ENCODE data around the gene ACAD10.

ACAD10 gene

DNA sequence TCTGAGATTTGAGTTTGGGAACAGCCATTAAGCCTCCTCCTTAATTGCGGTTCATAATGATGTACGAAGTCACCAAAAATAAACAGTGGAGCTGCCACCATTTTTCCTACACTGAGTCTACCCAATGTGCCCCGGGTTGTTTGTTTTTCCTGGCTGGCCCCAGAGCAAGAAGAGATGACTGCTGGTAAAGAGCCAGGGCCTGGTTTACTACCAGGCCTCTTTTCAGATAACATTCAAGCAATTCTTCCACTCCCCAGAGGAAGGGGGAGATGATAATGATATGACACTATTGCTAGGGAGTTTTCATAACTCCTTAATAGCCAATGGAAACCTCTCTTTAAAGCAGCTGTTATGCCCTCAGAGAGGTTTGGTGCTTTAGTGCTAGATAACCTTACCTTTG lies 42.4 kb upstream of the ACAD10 start (continued):
- TF ChIP-seq ZNF2 (tag by site-specific recombination; IDR thresholded peaks at IDR 0.05) (no peak), ZNF626 (tag by site-specific recombination; IDR thresholded peaks at IDR 0.05) (no peak), ZNF501 (tag by site-specific recombination; IDR thresholded peaks at IDR 0.05) (no peak), BCL11A (tag by site-specific recombination; IDR thresholded peaks at IDR 0.05; ENCODE audit: low read depth) (no peak), ZNF169 (tag by site-specific recombination; IDR thresholded peaks at IDR 0.05) (no peak), ZNF76 (tag by site-specific recombination; IDR thresholded peaks at IDR 0.05; ENCODE audit: borderline replicate concordance, low read depth) (peak; percentile 71; the same call in 1 of the 2 replicates), ZNF366 (tag by site-specific recombination; conservative IDR thresholded peaks at IDR 0.05) (no peak), SP3 (tag by site-specific recombination; IDR thresholded peaks at IDR 0.05) (no peak), MEIS1 (CRISPR knock-in tag; IDR thresholded peaks at IDR 0.05; ENCODE audit: borderline replicate concordance) (no peak), ZNF555 (tag by site-specific recombination; conservative IDR thresholded peaks at IDR 0.05) (no peak), ZNF664 (tag by site-specific recombination; IDR thresholded peaks at IDR 0.05) (no peak), KLF9 (tag by site-specific recombination; IDR thresholded peaks at IDR 0.05; ENCODE audit: low read depth) (no peak), ZNF544 (tag by site-specific recombination; IDR thresholded peaks at IDR 0.05) (no peak), KLF10 (tag by site-specific recombination; IDR thresholded peaks at IDR 0.05) (no peak), ZNF350 (tag by site-specific recombination; IDR thresholded peaks at IDR 0.05) (no peak), HOXC10 (CRISPR knock-in tag; IDR thresholded peaks at IDR 0.05) (no peak), ZNF658 (tag by site-specific recombination; IDR thresholded peaks at IDR 0.05) (no peak)
- TF ChIP-seq, protein P1, sequence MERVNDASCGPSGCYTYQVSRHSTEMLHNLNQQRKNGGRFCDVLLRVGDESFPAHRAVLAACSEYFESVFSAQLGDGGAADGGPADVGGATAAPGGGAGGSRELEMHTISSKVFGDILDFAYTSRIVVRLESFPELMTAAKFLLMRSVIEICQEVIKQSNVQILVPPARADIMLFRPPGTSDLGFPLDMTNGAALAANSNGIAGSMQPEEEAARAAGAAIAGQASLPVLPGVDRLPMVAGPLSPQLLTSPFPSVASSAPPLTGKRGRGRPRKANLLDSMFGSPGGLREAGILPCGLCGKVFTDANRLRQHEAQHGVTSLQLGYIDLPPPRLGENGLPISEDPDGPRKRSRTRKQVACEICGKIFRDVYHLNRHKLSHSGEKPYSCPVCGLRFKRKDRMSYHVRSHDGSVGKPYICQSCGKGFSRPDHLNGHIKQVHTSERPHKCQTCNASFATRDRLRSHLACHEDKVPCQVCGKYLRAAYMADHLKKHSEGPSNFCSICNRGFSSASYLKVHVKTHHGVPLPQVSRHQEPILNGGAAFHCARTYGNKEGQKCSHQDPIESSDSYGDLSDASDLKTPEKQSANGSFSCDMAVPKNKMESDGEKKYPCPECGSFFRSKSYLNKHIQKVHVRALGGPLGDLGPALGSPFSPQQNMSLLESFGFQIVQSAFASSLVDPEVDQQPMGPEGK (tag by site-specific recombination; IDR thresholded peaks at IDR 0.05), result peak; percentile 45; the same call in 1 of the 2 replicates
- TF ChIP-seq, protein P2, sequence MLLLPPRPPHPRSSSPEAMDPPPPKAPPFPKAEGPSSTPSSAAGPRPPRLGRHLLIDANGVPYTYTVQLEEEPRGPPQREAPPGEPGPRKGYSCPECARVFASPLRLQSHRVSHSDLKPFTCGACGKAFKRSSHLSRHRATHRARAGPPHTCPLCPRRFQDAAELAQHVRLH (tag by site-specific recombination; IDR thresholded peaks at IDR 0.05), result peak; percentile 72; the same call in 1 of the 2 replicates
- TF ChIP-seq, protein P3, sequence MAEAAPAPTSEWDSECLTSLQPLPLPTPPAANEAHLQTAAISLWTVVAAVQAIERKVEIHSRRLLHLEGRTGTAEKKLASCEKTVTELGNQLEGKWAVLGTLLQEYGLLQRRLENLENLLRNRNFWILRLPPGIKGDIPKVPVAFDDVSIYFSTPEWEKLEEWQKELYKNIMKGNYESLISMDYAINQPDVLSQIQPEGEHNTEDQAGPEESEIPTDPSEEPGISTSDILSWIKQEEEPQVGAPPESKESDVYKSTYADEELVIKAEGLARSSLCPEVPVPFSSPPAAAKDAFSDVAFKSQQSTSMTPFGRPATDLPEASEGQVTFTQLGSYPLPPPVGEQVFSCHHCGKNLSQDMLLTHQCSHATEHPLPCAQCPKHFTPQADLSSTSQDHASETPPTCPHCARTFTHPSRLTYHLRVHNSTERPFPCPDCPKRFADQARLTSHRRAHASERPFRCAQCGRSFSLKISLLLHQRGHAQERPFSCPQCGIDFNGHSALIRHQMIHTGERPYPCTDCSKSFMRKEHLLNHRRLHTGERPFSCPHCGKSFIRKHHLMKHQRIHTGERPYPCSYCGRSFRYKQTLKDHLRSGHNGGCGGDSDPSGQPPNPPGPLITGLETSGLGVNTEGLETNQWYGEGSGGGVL (tag by site-specific recombination; IDR thresholded peaks at IDR 0.05), result 0 out of 2 replicates have a peak, but pooled peaks have one; percentile 25
- TF ChIP-seq, protein P4, sequence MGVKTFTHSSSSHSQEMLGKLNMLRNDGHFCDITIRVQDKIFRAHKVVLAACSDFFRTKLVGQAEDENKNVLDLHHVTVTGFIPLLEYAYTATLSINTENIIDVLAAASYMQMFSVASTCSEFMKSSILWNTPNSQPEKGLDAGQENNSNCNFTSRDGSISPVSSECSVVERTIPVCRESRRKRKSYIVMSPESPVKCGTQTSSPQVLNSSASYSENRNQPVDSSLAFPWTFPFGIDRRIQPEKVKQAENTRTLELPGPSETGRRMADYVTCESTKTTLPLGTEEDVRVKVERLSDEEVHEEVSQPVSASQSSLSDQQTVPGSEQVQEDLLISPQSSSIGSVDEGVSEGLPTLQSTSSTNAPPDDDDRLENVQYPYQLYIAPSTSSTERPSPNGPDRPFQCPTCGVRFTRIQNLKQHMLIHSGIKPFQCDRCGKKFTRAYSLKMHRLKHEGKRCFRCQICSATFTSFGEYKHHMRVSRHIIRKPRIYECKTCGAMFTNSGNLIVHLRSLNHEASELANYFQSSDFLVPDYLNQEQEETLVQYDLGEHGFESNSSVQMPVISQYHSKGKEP (tag by site-specific recombination; IDR thresholded peaks at IDR 0.05), result peak; percentile 25; the same call in 1 of the 2 replicates

DNA sequence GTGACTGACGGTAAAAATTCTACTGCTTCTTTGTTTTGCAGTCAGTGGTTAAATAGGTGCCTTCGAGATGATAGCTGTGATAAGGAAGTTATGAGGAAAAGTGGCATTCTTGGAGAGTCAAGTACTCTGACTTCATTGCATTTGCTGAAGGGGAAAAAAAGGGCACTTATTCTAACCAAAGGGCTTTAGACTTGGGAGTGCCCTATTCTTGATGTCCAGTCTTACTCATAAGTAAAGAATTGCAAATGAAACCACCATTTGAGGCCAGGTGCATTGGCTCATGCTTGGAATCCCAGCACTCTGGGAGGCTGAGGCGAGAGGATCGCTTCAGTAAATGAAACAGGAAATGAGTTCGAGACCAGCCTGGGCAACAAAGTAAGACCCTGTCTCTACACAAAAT lies 40.4 kb upstream of the ACAD10 start:
- POLR2A ChIA-PET, result no interaction called here
- no peak for TF ChIP-seq ZNF596 (tag by site-specific recombination; IDR thresholded peaks at IDR 0.05)
- no peak for TF ChIP-seq ZBTB1 (tag by site-specific recombination; IDR thresholded peaks at IDR 0.05)
- TF ChIP-seq SCRT1 (tag by site-specific recombination; IDR thresholded peaks at IDR 0.05; ENCODE audit: borderline replicate concordance), result no peak
- TF ChIP-seq ZNF529 (tag by site-specific recombination; IDR thresholded peaks at IDR 0.05; ENCODE audit: insufficient replicate concordance), result no peak
- TF ChIP-seq ZNF530 (tag by site-specific recombination; IDR thresholded peaks at IDR 0.05; ENCODE audit: low read depth), result no peak
- Histone ChIP-seq H3K4me3 (ENCODE audit: low read depth, low read length) (no peak overlapping the region), H3K36me3 (ENCODE audit: control insufficient read depth in 2 of 2, insufficient read depth in 1 of 2, low read length in 2 of 2) (peaks cover 28 to 62% of the 10 kb centered on the region in 2 experiments; a peak in 2 of 3 replicates), H3K27ac (ENCODE audit: extremely low read depth, low read depth, low read length) (no peak overlapping the region), H3K9me3 (ENCODE audit: control insufficient read depth, insufficient read depth, low read depth, low read length) (no peaks in the 10 kb centered on the region), H3K4me1 (ENCODE audit: control insufficient read depth, insufficient read depth, low read length) (peaks cover 18% of the 10 kb centered on the region)
- CTCF ChIA-PET, result no interaction called here

All from HEK293 (cell line).